GM12864 (cell line): ENCODE measurements around the gene MMP1.
"Not testable (repeated sequence)": the region's sequence is repeated elsewhere in the genome, so short reads cannot be mapped to it uniquely, and the experiment has no call there.

Experiments used
- DNase-seq: peaks from one replicate; pipeline ENCODE4 v3.0.0-alpha.2; 2011; ENCODE audit warnings: low read depth
- H3K4me3 ChIP-seq: 2 replicates; pipeline ENCODE4 v1.5.1; 2011; ENCODE audit warnings: mild to moderate bottlenecking, low read depth, low read length, control low read depth
- TF ChIP-seq, protein P1 (sequence below): IDR thresholded peaks from 2 replicates; pipeline ENCODE4 v1.5.1; 2011; ENCODE audit warnings: low read depth, mild to moderate bottlenecking, moderate library complexity, low read length, control low read depth, inconsistent platforms; ENCODE audit errors: missing control alignments

Gene MMP1

GRCh38 chr11:102749101-102749722, 48.7 kb downstream of the MMP1 start:
- DNase-seq: no peak
- TF ChIP-seq, protein P1, sequence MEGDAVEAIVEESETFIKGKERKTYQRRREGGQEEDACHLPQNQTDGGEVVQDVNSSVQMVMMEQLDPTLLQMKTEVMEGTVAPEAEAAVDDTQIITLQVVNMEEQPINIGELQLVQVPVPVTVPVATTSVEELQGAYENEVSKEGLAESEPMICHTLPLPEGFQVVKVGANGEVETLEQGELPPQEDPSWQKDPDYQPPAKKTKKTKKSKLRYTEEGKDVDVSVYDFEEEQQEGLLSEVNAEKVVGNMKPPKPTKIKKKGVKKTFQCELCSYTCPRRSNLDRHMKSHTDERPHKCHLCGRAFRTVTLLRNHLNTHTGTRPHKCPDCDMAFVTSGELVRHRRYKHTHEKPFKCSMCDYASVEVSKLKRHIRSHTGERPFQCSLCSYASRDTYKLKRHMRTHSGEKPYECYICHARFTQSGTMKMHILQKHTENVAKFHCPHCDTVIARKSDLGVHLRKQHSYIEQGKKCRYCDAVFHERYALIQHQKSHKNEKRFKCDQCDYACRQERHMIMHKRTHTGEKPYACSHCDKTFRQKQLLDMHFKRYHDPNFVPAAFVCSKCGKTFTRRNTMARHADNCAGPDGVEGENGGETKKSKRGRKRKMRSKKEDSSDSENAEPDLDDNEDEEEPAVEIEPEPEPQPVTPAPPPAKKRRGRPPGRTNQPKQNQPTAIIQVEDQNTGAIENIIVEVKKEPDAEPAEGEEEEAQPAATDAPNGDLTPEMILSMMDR: no peak

GRCh38 chr11:102746746-102747578, 51.0 kb downstream of the MMP1 start:
- DNase-seq, H3K4me3 ChIP-seq: not testable (repeated sequence)

More at GRCh38 chr11:102749101-102749722, 48.7 kb downstream of the MMP1 start:
- no peak overlapping the region for H3K4me3 ChIP-seq
